Measurements from ENCODE around the gene ATP5PB.
A peak's percentile ranks its signal among the peaks of the same experiment; 100 is the strongest.

- TF ChIP-seq, protein P1, sequence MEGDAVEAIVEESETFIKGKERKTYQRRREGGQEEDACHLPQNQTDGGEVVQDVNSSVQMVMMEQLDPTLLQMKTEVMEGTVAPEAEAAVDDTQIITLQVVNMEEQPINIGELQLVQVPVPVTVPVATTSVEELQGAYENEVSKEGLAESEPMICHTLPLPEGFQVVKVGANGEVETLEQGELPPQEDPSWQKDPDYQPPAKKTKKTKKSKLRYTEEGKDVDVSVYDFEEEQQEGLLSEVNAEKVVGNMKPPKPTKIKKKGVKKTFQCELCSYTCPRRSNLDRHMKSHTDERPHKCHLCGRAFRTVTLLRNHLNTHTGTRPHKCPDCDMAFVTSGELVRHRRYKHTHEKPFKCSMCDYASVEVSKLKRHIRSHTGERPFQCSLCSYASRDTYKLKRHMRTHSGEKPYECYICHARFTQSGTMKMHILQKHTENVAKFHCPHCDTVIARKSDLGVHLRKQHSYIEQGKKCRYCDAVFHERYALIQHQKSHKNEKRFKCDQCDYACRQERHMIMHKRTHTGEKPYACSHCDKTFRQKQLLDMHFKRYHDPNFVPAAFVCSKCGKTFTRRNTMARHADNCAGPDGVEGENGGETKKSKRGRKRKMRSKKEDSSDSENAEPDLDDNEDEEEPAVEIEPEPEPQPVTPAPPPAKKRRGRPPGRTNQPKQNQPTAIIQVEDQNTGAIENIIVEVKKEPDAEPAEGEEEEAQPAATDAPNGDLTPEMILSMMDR (conservative IDR thresholded peaks at IDR 0.05) = peak; percentile 38
- no peak for TF ChIP-seq ZFX (IDR thresholded peaks at IDR 0.05)
Measured at GRCh38 chr1:111422546-111423391, 26.5 kb upstream of the ATP5PB start.

All from C4-2B (cell line).